GM18907 (cell line): Measurements from ENCODE around the gene CREG2.

Experiments used
- ATAC-seq: cut with Tn5 transposase; IDR thresholded peaks from one replicate; pipeline ENCODE4 v1.9.1; 2021; ENCODE audit warnings: mild to moderate bottlenecking, moderate library complexity; ENCODE audit not compliant: unreplicated experiment

The CREG2 gene, protein sequence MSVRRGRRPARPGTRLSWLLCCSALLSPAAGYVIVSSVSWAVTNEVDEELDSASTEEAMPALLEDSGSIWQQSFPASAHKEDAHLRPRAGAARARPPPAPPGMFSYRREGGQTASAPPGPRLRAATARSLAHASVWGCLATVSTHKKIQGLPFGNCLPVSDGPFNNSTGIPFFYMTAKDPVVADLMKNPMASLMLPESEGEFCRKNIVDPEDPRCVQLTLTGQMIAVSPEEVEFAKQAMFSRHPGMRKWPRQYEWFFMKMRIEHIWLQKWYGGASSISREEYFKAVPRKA

DNA sequence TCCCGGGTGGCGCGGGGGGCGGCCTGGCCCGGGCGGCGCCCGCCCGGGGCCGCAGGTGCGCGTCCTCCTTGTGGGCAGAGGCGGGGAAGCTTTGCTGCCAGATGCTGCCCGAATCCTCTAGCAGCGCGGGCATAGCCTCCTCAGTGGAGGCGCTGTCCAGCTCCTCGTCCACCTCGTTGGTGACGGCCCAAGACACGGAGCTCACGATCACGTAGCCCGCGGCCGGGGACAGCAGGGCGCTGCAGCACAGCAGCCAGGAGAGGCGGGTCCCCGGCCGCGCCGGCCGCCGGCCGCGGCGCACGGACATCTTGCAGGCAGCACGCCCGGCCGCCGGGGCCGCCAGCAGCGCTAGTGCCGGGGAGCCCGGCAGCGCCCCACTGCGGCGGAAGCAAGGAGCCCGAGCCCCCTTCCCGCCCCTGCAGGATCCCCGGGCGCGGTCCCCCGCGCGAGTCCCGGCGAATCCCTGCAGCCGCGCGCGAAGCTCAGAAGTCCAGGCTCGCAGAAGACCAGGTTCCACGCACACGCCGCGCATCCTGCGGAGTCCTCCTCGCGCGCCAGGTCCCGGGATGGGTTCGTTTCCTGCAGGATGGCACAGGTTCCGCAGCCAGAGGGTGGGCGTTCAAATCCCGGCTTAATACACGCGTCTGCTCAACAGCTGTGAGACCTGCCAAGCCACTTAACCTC, at the start of gene CREG2:
Gene CREG2, minus strand, starts transcription at position 353 of the 684 bp plus-strand sequence. Its CDS starts 46 bp downstream, at position 307.
- ATAC-seq = no peak

DNA sequence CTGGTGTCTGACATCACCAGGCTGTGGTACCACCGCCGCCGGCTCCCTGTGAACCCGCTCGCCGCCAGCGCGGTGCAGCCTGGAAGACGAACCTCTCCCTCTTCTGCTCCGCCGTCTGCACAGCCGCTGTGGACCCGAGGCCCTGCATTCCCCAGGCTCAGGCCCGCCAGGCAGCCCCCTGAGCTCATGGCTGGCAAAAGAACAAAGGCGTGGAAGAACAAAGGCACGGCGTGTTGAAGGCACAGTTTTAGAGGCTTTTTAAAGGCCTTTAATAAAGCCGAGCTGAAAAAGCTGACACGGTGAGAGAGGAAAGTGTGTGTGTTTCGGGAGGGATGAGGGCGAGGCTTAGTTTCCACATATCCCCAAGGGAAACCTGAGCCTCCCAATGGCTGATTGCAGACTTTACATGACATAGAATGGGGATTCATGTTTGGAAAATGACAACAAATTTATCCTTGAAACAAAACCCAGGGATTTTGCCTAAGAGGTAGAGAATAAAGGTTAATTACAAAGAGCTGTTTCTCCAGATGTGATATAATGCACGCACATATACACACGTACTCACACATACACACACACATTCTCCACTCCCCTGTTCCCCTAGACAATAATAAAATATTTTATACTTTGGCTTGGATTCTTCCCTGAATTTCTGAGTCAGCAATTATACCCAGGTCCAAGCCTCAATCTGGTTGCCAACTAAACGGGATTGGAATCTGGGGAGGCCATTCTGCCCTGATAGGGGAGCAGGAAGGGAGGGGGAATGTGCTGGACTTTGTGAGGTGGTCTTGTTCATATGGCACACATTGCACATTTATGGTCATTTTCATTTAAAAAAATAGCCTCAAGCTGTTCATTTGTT, 47.9 kb upstream of the CREG2 start:
- no peak for ATAC-seq

DNA sequence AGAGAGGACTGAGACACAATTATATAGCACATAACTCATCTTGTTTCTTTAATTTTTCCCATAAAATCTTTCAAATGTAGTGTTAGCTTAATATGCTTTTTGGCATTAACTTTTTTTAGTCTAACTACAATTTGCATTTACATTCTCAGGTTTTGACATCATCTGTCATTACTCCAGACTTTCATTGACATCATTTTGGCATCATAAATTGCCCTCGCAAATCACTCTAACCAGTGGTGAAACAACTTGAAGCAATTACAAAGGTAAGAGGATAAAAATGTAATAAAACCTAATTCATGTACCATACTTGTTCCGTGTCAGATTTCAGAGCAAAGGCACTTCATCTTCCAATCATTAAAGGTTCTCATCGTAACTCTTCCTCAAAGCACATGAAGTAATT, 46.2 kb upstream of the CREG2 start:
- no peak for ATAC-seq

DNA sequence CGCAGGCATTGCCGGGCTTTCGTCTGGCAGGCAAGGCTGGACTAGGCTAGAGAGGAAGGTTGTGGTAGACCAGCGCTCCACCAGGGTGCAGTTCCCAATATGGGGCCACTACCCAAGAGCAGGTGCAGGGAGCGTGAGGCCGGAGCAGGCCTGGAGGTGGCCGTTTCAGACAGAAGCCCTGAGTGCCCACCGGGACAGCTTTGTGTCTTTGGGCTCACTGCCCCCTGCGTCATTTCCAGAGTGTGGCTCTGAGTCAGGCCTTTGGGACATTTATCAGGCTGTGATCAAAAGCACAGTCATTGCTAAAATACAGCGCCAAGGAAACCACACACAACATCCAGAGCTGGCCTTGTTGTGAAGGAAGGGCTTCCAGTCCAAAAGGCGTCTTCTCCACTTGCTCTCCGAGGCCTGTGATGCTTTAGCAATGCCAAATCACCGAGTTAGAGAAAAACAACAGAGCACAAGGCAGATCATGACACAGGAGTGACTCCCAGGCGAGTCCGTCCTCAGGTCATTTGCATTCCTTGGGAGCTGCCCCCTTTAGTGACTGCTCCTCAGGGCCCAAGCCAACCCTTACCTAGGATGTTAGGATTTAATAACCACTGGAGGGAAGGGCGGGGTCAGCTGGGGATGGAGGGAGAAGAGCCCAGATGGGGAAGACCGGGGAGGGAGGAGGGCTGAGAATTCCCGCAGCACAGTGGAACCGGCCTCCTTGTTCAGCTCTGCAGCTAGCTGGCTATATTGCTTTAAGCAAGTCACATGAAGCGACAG, 45.3 kb upstream of the CREG2 start:
- ATAC-seq = no peak

DNA sequence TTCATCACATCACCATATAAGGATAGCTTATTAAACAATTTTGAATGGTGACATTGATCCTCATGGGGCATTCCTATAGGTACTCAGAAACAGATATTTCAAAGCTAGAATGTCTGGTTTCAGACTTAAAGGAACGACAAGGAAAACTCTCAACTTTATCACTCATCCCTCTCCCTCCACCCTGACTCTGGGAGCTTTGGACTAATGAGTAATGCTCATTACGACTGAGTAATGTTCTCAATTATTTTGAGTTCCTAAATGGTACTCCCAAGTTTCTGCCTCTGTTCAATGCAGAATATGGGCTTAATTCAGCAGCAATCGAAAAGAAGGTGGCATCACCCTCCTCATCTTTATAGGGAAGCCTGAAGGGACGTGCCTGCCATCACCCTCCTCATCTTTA, 44.2 kb upstream of the CREG2 start:
- no peak for ATAC-seq

DNA sequence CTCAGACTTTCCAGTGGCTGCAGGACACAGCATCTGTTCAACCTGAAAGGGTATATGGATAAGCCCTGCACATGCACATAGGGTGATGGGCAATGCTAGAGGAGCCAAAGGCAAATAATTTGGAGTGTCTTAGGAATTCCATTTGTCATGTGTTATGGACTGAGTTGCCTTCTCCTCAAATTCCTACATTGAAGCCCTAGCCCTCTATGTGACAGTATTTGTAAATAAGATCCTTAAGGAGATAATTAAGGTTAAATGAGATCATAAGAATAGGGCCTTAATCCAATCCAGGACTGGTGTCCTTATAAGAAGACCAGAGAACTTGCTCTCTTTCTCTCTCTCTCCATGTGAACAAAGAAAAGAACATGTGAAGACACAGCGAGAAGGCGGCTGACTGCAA, 42.9 kb upstream of the CREG2 start:
- no peak for ATAC-seq

DNA sequence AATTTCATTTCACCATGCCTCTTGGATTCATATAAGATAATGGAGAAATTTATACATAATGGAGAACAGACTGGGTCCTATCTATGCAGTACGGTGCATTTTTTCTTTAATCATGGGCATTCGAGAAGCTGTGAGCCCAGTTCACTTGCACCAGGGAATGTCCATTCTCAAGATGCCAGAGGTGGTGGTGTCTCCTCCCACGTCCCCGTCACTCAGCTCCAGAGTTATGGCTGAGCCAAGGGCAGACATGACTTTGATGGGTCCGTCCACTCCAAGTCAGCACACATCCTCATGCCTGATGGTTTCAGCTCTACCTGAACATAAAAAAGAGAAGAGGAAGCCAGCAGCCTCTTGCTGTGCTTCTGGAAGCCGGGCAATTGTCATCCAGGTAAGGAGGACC, 42.1 kb upstream of the CREG2 start:
- no peak for ATAC-seq

DNA sequence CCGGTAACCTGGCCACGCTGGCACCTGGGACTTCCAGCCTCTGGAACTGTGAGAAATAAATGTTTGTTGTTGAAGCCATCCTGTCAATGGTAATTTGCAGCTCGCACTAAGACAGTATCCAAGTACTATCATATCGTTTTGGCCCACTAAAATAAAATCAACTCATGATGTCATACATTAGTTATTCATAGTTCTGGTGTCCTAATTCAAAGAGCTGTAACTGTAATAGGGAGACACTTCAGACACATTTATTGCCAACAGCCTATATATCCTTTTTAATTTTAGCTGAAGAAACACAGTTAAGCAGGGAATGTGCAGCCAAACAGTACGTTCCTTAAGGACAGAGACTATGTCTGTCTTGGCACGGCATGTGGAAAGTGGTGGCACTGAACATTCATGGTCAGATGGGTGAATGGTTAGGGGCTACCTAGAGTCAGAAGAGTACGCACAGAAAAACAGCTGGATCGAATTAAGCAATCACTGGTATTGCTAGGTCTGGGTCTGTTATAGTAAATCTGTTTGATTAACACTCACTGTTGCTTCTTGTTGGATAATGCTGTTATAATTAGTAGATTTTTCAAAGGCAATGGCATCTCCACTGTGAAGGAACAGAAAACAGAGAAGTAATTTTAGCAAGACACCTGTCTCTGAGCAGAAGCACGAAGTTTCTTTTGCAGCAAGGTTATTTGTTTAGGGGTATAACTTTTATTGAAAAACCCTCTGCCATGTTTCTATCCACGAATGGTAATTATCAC, 41.3 kb upstream of the CREG2 start:
- ATAC-seq = no peak

DNA sequence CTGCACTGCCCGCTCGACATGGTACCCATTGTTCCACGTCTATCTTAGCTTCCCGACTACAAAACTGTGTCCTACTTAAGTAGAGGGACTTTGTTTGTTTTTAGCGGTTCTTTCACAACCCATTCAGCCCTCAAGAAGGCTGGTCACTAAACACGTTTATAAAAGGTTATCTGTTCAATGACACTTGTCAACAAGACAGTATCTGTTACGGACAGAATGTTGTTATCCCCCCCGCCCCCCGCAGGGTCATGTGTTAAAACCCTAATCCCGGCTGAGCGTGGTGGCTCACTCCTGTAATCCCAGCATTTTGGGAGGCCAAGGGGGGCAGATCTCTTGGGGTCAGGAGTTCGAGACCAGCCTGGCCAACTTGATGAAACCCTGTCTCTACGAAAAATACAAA, 40.4 kb upstream of the CREG2 start:
- no peak for ATAC-seq

DNA sequence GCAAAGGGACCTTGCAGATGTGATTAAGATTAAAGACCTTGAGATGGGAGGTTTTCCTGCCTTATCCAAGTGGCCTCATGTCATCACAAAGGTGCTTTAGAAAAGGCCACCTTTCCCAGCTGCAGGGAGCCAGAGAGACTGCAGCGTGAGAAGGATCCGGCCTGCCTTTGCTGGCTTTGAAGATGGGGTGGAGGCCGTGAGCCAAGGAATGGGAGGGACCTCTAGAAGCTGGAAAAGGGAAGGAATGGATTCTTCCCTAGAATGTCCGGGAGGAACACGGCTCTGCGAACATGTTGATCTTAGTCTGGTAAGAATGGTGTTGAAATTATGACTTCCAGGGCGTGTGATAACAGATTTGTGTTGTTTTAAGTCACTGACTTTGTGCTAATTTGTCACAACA, 39.9 kb upstream of the CREG2 start:
- no peak for ATAC-seq

DNA sequence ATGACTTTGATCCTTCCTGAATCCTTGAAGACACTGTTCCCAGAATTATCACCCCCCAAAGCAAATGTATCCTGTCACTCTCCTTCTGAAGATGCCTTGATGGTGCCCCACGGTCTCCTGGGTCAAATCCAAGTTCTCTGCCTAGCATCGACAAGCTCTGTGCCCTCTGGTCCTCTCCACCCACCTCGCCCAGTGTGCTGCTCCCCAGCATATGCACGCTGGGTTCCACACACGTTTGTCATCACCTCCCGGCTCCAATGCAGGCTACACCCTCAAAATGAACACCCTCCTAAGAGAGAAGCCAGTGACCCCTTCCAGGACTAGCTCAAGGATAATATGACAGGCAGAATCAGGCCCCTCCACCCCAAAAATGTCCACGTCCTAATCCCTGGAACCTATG, 39.5 kb upstream of the CREG2 start:
- no peak for ATAC-seq

DNA sequence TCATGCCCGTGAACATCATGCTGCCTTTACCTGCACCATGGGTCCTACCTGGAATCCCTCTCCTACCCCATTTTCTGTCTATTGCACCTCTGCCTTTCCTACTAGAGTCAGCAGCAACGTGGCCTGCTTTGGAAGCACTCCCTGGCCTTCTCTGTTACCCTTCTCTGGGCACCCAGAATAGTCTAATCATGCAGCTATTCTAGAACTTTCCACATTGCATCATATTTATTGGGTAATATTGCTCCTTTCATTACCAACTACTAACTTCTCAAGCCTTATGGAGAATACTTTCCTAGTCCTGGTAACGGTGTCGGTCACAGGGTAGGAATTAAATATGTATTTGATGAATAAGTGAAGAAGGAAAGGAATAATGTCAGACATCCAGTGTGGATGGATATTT, 33.3 kb upstream of the CREG2 start:
- ATAC-seq = no peak

DNA sequence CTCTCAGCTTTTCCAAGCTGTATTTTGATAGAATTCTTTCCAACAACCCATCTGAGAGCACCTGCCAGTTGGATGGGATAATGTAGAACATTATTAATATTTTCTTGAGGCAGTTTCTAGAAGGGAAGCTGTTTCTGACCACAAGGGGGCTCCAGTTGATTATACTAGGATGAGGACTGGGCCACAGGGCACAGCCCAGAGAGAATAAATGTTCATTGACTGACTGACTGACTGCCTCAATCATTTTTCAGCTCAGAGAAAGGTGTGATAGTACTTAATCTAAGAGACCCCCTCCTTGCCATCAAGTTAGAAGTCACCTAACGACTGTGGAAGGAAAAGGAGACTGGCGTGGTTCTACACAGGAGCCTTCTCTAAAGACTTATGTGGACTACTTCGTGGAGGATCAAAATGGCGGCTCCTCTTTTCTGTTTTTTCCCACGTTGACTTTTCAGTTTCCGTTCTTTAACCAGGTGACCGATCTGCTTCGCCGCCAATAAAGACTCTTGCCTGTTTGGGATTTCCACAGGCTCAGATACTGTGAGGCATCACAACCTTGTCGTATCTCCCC, 31.9 kb upstream of the CREG2 start:
- ATAC-seq = no peak

DNA sequence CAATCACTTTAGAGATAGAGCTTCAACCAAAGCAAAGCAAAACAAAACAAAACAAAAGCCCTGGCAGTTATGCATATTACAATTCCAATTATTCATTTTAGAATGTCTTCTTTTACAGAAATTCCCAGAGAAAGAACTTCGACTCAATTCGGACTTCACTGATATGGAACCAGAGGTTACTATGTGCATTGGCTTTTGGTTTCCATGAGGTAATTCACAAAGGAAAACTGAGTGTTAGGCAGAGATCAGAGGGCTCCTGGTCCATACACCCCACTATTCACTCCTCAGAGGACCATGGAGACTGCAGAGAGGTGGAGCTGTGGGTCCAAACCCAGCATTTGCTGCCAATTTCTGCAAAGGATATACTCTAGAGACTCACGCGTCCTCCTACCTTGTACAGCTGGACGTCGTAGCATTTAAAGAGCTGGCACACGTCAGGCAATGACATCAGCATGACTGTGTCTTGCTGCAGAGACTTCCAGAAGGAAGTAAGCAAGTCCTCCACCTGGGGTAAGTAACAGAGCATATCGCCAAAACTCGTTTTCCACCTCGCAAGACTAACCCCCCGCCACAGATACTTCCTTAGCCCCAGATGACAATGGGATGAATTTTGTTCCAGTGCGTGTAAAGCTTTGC, 31.3 kb upstream of the CREG2 start:
- no peak for ATAC-seq

DNA sequence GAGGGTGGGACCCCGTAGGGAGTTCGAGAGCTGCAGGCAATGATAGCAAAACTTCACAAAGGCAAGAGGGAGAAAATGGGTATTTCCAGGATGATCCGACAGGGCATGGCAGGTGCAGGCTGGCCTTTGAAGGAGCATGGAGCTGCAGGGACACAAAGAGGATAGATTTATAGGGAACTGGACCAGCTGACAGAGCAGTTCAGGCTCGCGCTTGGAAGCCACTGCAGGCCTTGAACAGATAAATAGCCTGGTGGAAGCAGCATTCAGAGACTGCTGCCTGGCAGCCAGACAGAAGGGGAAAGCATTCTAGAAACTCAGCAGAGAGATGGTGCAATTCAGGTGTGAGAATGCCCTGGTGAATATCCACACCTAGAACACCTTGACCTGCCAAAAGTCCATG, 29.3 kb upstream of the CREG2 start:
- ATAC-seq = no peak

DNA sequence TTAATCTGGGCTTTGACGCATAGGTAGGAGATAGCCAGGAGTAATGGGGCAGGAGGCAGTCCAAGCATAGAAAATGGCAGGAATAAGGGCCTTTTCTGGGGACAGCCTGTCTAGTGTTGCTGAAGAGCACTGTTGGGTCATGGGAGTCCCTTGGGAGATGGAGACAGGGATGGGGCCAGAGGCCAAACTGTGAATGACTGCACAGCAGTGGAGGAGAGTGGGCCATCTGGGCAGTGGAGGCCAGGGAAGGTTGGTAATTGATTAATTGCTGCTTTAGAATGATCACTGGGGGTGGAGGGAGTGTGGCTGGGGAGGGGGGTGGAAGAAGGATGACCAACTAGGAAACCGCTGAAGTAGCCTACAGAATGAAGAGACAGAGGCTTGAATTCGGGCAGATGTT, 28.6 kb upstream of the CREG2 start:
- ATAC-seq = no peak

DNA sequence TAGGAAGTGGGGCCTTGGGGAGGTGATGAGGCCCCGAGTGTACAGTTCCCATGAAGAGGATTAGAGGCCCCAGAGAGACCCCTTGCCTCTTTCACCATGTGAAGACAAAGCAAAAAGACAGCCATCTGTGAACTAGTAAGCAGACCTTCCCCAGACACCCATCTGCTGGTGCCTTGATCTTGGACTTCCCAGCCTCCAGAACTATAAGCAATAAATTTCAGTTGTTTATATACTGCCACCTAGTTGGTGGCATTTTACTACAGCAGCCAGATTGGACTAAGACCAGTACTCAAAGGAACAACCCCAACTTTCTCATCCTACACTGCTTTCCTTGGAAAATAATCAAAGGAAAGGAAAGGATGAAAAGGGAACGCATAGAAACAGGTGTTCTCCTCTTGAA, 27.9 kb upstream of the CREG2 start:
- no peak for ATAC-seq

DNA sequence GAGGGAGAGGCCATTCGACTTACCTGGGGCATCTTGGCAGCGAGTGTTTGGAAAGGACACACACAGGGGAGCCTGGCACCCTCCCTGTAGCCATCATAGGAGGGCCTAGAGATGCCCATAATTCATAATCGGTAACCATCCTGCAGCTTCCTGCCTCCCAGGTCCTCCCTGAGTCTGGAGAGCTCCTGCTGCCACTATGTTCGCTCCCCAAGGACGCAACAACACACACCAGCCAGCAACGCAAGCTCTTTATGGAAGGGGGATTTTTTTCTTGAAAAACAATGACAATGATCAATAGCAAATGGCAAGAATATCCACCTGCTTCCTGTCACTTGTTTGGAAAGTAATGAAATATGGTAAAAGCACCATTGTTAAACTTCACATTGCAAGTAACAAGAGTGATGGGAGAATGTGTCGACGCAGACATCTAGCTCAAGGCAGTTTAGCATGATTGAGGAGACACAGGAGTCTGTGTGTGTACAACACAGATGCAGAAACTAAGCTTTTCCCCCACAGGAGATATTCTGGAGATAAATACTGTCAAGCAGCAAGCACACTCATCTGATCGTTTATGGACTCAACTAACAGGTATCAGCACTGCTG, 24.9 kb upstream of the CREG2 start:
- no peak for ATAC-seq

DNA sequence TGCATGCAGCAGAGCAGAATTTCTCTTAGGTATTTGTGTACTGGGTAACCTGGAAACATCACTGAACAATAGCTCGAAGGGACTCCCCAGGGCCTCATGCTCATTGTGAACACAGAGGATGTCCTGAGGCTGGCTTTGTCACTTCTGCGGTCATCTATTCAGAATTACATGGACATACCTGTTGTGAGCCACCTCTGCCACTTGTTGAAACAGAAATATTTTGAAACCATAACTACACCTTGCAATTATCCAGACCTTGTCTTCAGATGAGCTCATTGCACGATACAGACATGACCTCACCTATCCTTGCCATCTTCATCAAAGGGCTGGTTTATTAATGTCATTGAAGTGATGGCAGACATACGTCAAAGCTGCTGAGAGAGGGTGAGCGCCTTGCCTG, 23.4 kb upstream of the CREG2 start:
- ATAC-seq = no peak
